Activated CD4-positive, CD25-positive, alpha-beta regulatory T cell treated with anti-CD3 and anti-CD28 coated beads, Interleukin-2, amount 50 U/mL, for 72 hours (primary cell): ENCODE measurements around the gene SNTG2.
"Not testable (repeated sequence)": the region's sequence is repeated elsewhere in the genome, so short reads cannot be mapped to it uniquely, and the experiment has no call there.

ENCODE experiments used
- DNase-seq: peaks from one replicate; pipeline ENCODE4 v3.0.0; 2021

The SNTG2 gene

GRCh38 chr2:1101982-1102590 lies 151.4 kb downstream of the SNTG2 start:
- no peak for DNase-seq

- DNase-seq: no peak
Observed at GRCh38 chr2:1104364-1104763, 153.7 kb downstream of the SNTG2 start.

GRCh38 chr2:1106344-1106743 lies 155.7 kb downstream of the SNTG2 start:
- DNase-seq: not testable (repeated sequence)

GRCh38 chr2:1115843-1116539 lies 165.3 kb downstream of the SNTG2 start:
- DNase-seq: no peak

- no peak for DNase-seq
Observed at GRCh38 chr2:1117569-1117968, 166.9 kb downstream of the SNTG2 start.

- DNase-seq: no peak
Observed at GRCh38 chr2:1125217-1125616, 174.6 kb downstream of the SNTG2 start.

- DNase-seq: no peak
Observed at GRCh38 chr2:1125633-1126370, 175.2 kb downstream of the SNTG2 start.

- DNase-seq: no peak
Observed at GRCh38 chr2:1129982-1130381, 179.3 kb downstream of the SNTG2 start.

- DNase-seq: no peak
Observed at GRCh38 chr2:1130922-1131321, 180.3 kb downstream of the SNTG2 start.

GRCh38 chr2:1132328-1132969 lies 181.8 kb downstream of the SNTG2 start:
- no peak for DNase-seq

GRCh38 chr2:1133896-1134295 lies 183.2 kb downstream of the SNTG2 start:
- not testable (repeated sequence) for DNase-seq

- DNase-seq: no peak
Observed at GRCh38 chr2:1134629-1135028, 184.0 kb downstream of the SNTG2 start.

GRCh38 chr2:1136067-1136466 lies 185.4 kb downstream of the SNTG2 start:
- DNase-seq: no peak

- no peak for DNase-seq
Observed at GRCh38 chr2:1136846-1137245, 186.2 kb downstream of the SNTG2 start.

- no peak for DNase-seq
Observed at GRCh38 chr2:1137264-1137663, 186.6 kb downstream of the SNTG2 start.

GRCh38 chr2:1137913-1138391 lies 187.3 kb downstream of the SNTG2 start:
- no peak for DNase-seq

GRCh38 chr2:1140389-1141003 lies 189.8 kb downstream of the SNTG2 start:
- peak; percentile 47 for DNase-seq

- DNase-seq: no peak
Observed at GRCh38 chr2:1141079-1141478, 190.4 kb downstream of the SNTG2 start.

- DNase-seq: no peak
Observed at GRCh38 chr2:1143129-1143528, 192.5 kb downstream of the SNTG2 start.

- DNase-seq: no peak
Observed at GRCh38 chr2:1147873-1148612, 197.4 kb downstream of the SNTG2 start.

GRCh38 chr2:1150724-1151511 lies 200.3 kb downstream of the SNTG2 start:
- DNase-seq: no peak
